Colonic mucosa (tissue), 4 donors: ENCODE data around the gene USP36. TPM values are rescaled to one million over a fixed set of nuclear protein-coding genes. Genes with fewer than 3 reads are reported as not detected.

ENCODE experiments used
- DNase-seq: peaks from one replicate; pipeline ENCODE4 v3.0.0-alpha.2; 2020
- H3K27ac ChIP-seq: fragments of 200-600 bp; one replicate; pipeline ENCODE4 v1.8.0; 2021
- H3K27me3 ChIP-seq: fragments of 200-600 bp; one replicate; pipeline ENCODE4 v1.8.0; 2021
- H3K36me3 ChIP-seq: fragments of 200-600 bp; one replicate; pipeline ENCODE4 v1.8.0; 2021
- H3K4me1 ChIP-seq: fragments of 200-600 bp; one replicate; pipeline ENCODE4 v1.8.0; 2021; ENCODE audit warnings: mild to moderate bottlenecking
- H3K4me3 ChIP-seq: fragments of 200-600 bp; one replicate; pipeline ENCODE4 v1.8.0; 2021
- H3K9ac ChIP-seq, 2 donors: one replicate each; pipeline ENCODE4 v1.7.0; 2013; ENCODE audit warnings: control low read depth in 2 of 2, low read depth in 2 of 2, low read length in 2 of 2
- H3K9me3 ChIP-seq: fragments of 200-600 bp; one replicate; pipeline ENCODE4 v1.8.0; 2021
- intact Hi-C: fragments of 100-400 bp; cut with DNase I; formaldehyde crosslinking; loops from one replicate; pipeline ENCODE4 v1.14.1; 2022
- total RNA-seq, 2 donors: library from RNA; stranded (reverse); fragmentation: NEBNext Ultra II Directional in 1 of 2; extraction: Animal tissue kit (Norgen Biotek cat#: 25700) in 1 of 2; gene quantifications; one replicate each; pipeline ENCODE4 v1.2.1, GENCODE V29; 2021
- TF ChIP-seq, protein P1 (sequence below): fragments of 200-600 bp; IDR thresholded peaks from one replicate; pipeline ENCODE4 v1.8.0; 2022; ENCODE audit warnings: antibody characterized with exemption, mild to moderate bottlenecking
- donor health status: healthy.
- donor health status: DM: no; HTN: no; CAD: no.
- donor health status: DM: no; HTN: no; CAD: no.

Gene USP36
- total RNA-seq, 2 donors from 2014 or later: 27.4 to 32.6 TPM

GRCh38 chr17:78857266-78857665, 16.7 kb upstream of the USP36 start:
- Histone ChIP-seq H3K4me1 (no peaks in the 10 kb centered on the region), H3K9me3 (no peaks in the 10 kb centered on the region), H3K27me3 (no peaks in the 10 kb centered on the region), H3K27ac (no peak overlapping the region), H3K9ac (no peak overlapping the region), H3K36me3 (no peaks in the 10 kb centered on the region), H3K4me3 (no peak overlapping the region)
- intact Hi-C loops: no loop called here
- TF ChIP-seq, protein P1, sequence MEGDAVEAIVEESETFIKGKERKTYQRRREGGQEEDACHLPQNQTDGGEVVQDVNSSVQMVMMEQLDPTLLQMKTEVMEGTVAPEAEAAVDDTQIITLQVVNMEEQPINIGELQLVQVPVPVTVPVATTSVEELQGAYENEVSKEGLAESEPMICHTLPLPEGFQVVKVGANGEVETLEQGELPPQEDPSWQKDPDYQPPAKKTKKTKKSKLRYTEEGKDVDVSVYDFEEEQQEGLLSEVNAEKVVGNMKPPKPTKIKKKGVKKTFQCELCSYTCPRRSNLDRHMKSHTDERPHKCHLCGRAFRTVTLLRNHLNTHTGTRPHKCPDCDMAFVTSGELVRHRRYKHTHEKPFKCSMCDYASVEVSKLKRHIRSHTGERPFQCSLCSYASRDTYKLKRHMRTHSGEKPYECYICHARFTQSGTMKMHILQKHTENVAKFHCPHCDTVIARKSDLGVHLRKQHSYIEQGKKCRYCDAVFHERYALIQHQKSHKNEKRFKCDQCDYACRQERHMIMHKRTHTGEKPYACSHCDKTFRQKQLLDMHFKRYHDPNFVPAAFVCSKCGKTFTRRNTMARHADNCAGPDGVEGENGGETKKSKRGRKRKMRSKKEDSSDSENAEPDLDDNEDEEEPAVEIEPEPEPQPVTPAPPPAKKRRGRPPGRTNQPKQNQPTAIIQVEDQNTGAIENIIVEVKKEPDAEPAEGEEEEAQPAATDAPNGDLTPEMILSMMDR: no peak
- no peak for DNase-seq

- Histone ChIP-seq H3K9ac (no peak overlapping the region), H3K9me3 (no peaks in the 10 kb centered on the region), H3K27me3 (no peaks in the 10 kb centered on the region), H3K36me3 (no peaks in the 10 kb centered on the region), H3K27ac (no peak overlapping the region), H3K4me1 (no peaks in the 10 kb centered on the region), H3K4me3 (no peak overlapping the region)
- no peak for DNase-seq
- intact Hi-C loops: no loop called here
- TF ChIP-seq, protein P1: no peak
Observed at GRCh38 chr17:78855561-78856165, 15.0 kb upstream of the USP36 start.

DNA sequence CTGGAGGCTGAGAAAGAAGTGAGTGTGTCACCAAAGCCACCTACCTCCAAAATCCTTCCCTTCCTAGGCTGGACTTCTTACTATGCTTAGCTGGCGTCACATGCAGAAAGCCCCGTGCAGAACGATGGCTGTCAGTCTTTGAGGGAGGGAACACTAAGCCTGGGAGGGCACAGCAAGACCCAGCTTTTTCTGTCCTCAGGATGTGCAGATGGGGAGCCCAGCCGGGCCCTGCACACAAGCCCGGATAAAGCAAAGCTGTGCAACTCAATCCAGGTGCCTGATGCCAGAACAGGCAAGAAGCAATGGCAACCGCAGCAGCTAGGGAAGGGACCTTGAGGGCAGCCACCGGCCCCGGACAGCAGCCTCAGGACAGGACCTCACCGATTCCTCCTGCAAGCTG, 13.9 kb upstream of the USP36 start:
- Histone ChIP-seq H3K36me3 (no peaks in the 10 kb centered on the region), H3K9ac (no peak overlapping the region), H3K27me3 (no peaks in the 10 kb centered on the region), H3K27ac (no peak overlapping the region), H3K4me3 (no peak overlapping the region), H3K9me3 (no peaks in the 10 kb centered on the region), H3K4me1 (no peaks in the 10 kb centered on the region)
- DNase-seq: no peak
- intact Hi-C loops: no loop called here
- TF ChIP-seq, protein P1: no peak

DNA sequence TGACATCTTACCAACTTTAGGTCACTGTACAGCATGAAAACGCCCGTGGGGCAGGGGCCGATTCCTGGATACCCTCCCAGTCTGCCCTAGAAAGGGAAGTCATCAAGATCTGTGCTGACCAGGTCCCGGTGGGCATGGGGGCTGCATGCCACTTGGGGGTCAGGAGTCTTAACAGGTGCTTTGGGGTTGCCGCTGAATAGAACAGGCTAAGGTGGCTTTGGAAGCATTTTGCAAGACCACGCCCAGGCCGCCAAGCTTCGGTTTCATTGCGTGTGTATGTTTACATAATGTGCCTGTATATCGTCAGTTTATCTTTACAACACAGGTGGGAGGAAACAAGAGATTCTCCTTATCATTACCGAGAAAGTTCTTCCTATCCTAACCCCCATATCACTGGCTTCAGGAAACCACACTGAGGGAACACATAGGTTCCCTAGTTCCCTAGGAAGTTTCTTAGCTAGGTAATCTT, 13.3 kb upstream of the USP36 start:
- no peaks in the 10 kb centered on the region for H3K4me1 ChIP-seq
- intact Hi-C loops: no loop called here
- H3K9ac ChIP-seq: no peak overlapping the region
- peak; percentile 83 for DNase-seq
- TF ChIP-seq, protein P1: no peak
- H3K27ac ChIP-seq: no peak overlapping the region
- no peaks in the 10 kb centered on the region for H3K9me3 ChIP-seq
- H3K4me3 ChIP-seq: no peak overlapping the region
- no peaks in the 10 kb centered on the region for H3K27me3 ChIP-seq
- no peaks in the 10 kb centered on the region for H3K36me3 ChIP-seq

- H3K9ac ChIP-seq: no peak overlapping the region
- no peaks in the 10 kb centered on the region for H3K36me3 ChIP-seq
- intact Hi-C loops: no loop called here
- H3K9me3 ChIP-seq: no peaks in the 10 kb centered on the region
- no peaks in the 10 kb centered on the region for H3K4me1 ChIP-seq
- H3K27ac ChIP-seq: no peak overlapping the region
- TF ChIP-seq, protein P1: no peak
- no peak overlapping the region for H3K4me3 ChIP-seq
- DNase-seq: no peak
- no peaks in the 10 kb centered on the region for H3K27me3 ChIP-seq
Observed at GRCh38 chr17:78852709-78853121, 12.1 kb upstream of the USP36 start.
